Measurements from ENCODE around the gene IGFBP2. TPM values are rescaled to one million over a fixed set of nuclear protein-coding genes. Genes with fewer than 3 reads are reported as not detected.
A peak's percentile ranks its signal among the peaks of the same experiment; 100 is the strongest.

The IGFBP2 gene
- total and polyA plus RNA-seq, 2 of the 13 experiments (the other 11 are each of a cell fraction or from before 2014, with no cell fraction given): 2.0 to 5.8 TPM

DNA sequence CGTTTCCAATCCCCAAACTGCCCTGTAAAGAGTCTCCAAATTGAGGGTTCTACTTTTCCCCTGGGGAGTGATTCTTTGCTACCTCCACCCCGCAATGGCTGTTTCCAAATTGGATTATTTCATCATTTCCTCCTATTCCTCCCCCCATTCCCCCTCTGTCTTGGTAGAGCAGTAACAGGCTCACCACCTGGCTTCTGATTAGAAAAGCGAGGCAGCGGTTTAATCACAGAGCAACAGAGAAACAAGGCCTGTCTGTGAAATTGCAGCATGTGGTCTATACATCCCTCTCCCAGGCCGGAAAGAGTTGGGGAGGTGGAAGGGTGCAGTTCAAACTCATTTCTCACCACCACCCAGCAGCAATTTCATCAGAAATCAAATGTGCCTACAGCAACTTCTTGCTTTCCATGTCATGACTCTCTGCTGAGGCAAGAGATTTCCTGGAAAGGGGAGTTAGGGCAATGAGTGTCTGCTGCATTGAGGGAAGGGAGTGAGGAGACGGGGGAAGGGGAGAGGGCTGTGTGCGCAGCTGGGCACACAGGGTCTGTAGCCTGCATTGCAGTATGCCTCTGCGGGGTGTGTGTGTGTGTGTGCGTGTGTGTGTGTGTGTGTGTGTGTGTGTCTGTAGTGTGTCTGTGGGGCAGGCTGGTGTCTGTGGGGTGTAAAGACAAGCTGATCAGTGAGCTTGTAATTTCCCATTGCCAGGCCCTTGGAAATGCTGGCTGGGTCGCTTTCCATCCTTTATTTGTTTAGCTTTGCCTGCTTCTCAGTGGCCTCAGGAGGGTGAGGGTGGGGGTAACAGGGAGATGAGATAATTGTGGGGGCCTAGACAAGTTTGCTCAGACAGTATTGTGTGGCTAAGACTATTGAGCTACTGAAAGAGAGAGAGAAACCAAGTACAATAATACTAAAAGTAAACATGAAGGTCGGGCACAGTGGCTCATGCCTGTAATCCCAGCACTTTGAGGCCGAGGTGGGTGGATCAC lies 13.5 kb upstream of the IGFBP2 start (continued):
- TF ChIP-seq ZNF616 (CRISPR knock-in tag; IDR thresholded peaks at IDR 0.05; ENCODE audit: low read depth): no peak
- no peak for TF ChIP-seq ZNF329 (CRISPR knock-in tag; IDR thresholded peaks at IDR 0.05; ENCODE audit: low read depth)
- no peak for TF ChIP-seq NCOA1 (CRISPR knock-in tag; IDR thresholded peaks at IDR 0.05)
- no peak for TF ChIP-seq SRF (IDR thresholded peaks at IDR 0.05; ENCODE audit: low read depth, low read length)
- TF ChIP-seq, protein P1, sequence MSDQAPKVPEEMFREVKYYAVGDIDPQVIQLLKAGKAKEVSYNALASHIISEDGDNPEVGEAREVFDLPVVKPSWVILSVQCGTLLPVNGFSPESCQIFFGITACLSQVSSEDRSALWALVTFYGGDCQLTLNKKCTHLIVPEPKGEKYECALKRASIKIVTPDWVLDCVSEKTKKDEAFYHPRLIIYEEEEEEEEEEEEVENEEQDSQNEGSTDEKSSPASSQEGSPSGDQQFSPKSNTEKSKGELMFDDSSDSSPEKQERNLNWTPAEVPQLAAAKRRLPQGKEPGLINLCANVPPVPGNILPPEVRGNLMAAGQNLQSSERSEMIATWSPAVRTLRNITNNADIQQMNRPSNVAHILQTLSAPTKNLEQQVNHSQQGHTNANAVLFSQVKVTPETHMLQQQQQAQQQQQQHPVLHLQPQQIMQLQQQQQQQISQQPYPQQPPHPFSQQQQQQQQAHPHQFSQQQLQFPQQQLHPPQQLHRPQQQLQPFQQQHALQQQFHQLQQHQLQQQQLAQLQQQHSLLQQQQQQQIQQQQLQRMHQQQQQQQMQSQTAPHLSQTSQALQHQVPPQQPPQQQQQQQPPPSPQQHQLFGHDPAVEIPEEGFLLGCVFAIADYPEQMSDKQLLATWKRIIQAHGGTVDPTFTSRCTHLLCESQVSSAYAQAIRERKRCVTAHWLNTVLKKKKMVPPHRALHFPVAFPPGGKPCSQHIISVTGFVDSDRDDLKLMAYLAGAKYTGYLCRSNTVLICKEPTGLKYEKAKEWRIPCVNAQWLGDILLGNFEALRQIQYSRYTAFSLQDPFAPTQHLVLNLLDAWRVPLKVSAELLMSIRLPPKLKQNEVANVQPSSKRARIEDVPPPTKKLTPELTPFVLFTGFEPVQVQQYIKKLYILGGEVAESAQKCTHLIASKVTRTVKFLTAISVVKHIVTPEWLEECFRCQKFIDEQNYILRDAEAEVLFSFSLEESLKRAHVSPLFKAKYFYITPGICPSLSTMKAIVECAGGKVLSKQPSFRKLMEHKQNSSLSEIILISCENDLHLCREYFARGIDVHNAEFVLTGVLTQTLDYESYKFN (CRISPR knock-in tag; conservative IDR thresholded peaks at IDR 0.05): 0 out of 2 replicates have a peak, but pooled peaks have one; percentile 38
- TF ChIP-seq FOXK1 (CRISPR knock-in tag; IDR thresholded peaks at IDR 0.05; ENCODE audit: borderline replicate concordance, low read depth): peak; percentile 70; the same call in 1 of the 2 replicates
- TF ChIP-seq FOSL1 (CRISPR knock-in tag; IDR thresholded peaks at IDR 0.05; ENCODE audit: borderline replicate concordance): no peak
- TF ChIP-seq EP300 (IDR thresholded peaks at IDR 0.05; ENCODE audit: low read depth in 2 of 2, low read length in 2 of 2): 0 out of 4 replicates have a peak, but pooled peaks of 1 of the 2 experiments have one; percentile 33
- no peak for TF ChIP-seq EP300 (CRISPR knock-in tag; IDR thresholded peaks at IDR 0.05; ENCODE audit: borderline replicate concordance)
- TF ChIP-seq HNRNPUL1 (IDR thresholded peaks at IDR 0.05; ENCODE audit: low read depth, low read length): no peak
- TF ChIP-seq, protein P2, sequence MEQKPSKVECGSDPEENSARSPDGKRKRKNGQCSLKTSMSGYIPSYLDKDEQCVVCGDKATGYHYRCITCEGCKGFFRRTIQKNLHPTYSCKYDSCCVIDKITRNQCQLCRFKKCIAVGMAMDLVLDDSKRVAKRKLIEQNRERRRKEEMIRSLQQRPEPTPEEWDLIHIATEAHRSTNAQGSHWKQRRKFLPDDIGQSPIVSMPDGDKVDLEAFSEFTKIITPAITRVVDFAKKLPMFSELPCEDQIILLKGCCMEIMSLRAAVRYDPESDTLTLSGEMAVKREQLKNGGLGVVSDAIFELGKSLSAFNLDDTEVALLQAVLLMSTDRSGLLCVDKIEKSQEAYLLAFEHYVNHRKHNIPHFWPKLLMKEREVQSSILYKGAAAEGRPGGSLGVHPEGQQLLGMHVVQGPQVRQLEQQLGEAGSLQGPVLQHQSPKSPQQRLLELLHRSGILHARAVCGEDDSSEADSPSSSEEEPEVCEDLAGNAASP (CRISPR knock-in tag; IDR thresholded peaks at IDR 0.05; ENCODE audit: borderline replicate concordance): no peak
- TF ChIP-seq, protein P3, sequence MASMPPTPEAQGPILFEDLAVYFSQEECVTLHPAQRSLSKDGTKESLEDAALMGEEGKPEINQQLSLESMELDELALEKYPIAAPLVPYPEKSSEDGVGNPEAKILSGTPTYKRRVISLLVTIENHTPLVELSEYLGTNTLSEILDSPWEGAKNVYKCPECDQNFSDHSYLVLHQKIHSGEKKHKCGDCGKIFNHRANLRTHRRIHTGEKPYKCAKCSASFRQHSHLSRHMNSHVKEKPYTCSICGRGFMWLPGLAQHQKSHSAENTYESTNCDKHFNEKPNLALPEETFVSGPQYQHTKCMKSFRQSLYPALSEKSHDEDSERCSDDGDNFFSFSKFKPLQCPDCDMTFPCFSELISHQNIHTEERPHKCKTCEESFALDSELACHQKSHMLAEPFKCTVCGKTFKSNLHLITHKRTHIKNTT (CRISPR knock-in tag; IDR thresholded peaks at IDR 0.05): no peak
- no peak for TF ChIP-seq MAFF (IDR thresholded peaks at IDR 0.05; ENCODE audit: low read depth, low read length)
- no peak for TF ChIP-seq NR2C2 (CRISPR knock-in tag; IDR thresholded peaks at IDR 0.05; ENCODE audit: borderline replicate concordance)
- TF ChIP-seq, protein P4, sequence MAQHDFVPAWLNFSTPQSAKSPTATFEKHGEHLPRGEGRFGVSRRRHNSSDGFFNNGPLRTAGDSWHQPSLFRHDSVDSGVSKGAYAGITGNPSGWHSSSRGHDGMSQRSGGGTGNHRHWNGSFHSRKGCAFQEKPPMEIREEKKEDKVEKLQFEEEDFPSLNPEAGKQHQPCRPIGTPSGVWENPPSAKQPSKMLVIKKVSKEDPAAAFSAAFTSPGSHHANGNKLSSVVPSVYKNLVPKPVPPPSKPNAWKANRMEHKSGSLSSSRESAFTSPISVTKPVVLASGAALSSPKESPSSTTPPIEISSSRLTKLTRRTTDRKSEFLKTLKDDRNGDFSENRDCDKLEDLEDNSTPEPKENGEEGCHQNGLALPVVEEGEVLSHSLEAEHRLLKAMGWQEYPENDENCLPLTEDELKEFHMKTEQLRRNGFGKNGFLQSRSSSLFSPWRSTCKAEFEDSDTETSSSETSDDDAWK (CRISPR knock-in tag; IDR thresholded peaks at IDR 0.05): no peak
